Nephron progenitor cell (in vitro differentiated cells): ENCODE measurements around the gene PYDC1.

Experiments used
- DNase-seq: peaks from one replicate; pipeline ENCODE4 v3.0.0; 2021
- H3K27ac Mint-ChIP-seq: 2 replicates; pipeline ENCODE4 v1.8.0; 2021; ENCODE audit warnings: mild to moderate bottlenecking, moderate library complexity, mixed read lengths
- H3K27me3 Mint-ChIP-seq: 2 replicates; pipeline ENCODE4 v1.8.0; 2021; ENCODE audit warnings: mild to moderate bottlenecking, low read depth, mixed read lengths; ENCODE audit not compliant: poor library complexity
- H3K36me3 Mint-ChIP-seq: 2 replicates; pipeline ENCODE4 v1.8.0; 2021; ENCODE audit warnings: low read depth, mixed read lengths
- H3K4me1 Mint-ChIP-seq: 2 replicates; pipeline ENCODE4 v1.8.0; 2021; ENCODE audit warnings: mixed read lengths
- H3K4me3 Mint-ChIP-seq: 2 replicates; pipeline ENCODE4 v1.8.0; 2021; ENCODE audit warnings: mild to moderate bottlenecking, moderate library complexity, mixed read lengths
- H3K9me3 Mint-ChIP-seq: 2 replicates; pipeline ENCODE4 v1.8.0; 2021; ENCODE audit warnings: mild to moderate bottlenecking, moderate library complexity, mixed read lengths
- TF ChIP-seq, protein P1 (sequence below): fragments of 200-600 bp; sonication (generic); IDR thresholded peaks from 2 replicates; pipeline ENCODE4 v1.5.0; 2021; ENCODE audit warnings: antibody characterized with exemption

PYDC1 gene

DNA sequence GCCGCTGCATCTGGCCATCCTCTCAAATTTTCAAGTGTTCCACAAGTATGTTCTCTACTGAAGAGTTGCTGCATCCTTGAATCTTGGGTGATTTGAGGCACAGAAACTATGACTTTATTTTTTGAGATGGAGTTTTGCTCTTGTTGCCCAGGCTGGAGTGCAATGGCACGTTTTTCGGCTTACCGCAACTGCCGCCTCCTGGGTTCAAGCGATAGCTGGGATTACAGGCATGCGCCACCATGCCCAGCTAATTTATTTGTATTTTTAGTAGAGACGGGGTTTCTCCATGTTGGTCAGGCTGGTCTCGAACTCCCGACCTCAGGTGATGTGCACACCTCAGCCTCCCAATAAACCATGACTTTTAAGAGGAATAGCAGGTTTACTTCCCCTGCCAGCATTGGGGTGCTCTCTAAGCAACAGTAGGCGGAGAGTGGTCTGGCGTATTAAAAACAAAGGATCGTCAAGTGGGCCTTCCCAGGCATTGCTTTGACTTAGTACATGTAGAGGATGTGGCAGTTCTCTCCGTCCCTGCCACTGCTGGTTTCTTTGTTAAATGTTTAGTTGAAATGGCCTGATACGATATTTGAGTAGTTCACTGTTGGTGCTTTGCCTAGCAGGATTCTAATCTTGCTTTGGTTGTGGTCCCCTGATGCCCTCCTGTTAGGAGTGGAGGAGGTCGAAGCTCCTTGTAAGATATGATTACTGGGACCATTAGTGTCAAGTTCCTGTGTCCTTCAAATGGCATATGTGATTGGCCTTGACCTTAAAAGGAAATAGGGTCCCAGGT, 23.9 kb downstream of the PYDC1 start:
- peaks cover 86% of the 10 kb centered on the region for H3K36me3 Mint-ChIP-seq
- no peak for DNase-seq
- no peaks in the 10 kb centered on the region for H3K9me3 Mint-ChIP-seq
- TF ChIP-seq, protein P1, sequence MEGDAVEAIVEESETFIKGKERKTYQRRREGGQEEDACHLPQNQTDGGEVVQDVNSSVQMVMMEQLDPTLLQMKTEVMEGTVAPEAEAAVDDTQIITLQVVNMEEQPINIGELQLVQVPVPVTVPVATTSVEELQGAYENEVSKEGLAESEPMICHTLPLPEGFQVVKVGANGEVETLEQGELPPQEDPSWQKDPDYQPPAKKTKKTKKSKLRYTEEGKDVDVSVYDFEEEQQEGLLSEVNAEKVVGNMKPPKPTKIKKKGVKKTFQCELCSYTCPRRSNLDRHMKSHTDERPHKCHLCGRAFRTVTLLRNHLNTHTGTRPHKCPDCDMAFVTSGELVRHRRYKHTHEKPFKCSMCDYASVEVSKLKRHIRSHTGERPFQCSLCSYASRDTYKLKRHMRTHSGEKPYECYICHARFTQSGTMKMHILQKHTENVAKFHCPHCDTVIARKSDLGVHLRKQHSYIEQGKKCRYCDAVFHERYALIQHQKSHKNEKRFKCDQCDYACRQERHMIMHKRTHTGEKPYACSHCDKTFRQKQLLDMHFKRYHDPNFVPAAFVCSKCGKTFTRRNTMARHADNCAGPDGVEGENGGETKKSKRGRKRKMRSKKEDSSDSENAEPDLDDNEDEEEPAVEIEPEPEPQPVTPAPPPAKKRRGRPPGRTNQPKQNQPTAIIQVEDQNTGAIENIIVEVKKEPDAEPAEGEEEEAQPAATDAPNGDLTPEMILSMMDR: no peak
- no peaks in the 10 kb centered on the region for H3K4me1 Mint-ChIP-seq
- no peak overlapping the region for H3K4me3 Mint-ChIP-seq
- no peak overlapping the region for H3K27ac Mint-ChIP-seq
- H3K27me3 Mint-ChIP-seq: no peaks in the 10 kb centered on the region

DNA sequence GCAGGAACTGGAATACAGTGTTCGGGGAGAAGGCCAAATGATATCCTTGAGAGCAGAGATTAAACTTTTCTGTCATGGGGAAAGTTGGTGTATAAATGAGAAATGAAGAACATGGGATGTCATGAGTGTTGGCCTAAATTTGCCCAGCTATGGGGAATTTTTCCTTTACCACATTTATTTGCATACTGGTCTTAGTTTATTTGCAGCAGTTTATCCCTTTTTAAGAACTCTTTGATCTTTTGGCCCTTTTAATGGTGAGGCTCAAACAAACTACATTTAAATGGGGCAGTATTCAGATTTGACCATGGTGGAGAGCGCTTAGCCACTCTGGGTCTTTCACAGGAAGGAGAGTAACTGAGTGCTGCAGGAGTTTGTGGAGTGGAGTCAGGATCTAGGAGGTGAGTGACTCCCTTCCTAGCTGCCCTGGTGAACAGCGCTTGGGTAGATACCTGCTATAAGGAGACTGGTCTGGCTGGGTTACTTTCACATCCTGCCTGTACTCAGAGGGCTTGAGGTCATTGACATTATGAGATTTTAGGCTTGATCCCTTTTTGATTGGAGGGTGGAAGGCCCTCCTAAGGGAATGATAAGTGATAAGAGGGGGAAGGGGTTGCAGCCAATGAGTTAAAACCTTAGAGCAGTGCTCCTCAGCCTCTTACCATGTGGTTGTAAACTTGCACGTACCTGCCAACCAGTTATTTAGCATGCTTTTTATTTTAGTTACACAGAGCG, 25.1 kb downstream of the PYDC1 start:
- H3K4me3 Mint-ChIP-seq: no peak overlapping the region
- H3K27ac Mint-ChIP-seq: no peak overlapping the region
- peaks cover 92% of the 10 kb centered on the region for H3K36me3 Mint-ChIP-seq

DNA sequence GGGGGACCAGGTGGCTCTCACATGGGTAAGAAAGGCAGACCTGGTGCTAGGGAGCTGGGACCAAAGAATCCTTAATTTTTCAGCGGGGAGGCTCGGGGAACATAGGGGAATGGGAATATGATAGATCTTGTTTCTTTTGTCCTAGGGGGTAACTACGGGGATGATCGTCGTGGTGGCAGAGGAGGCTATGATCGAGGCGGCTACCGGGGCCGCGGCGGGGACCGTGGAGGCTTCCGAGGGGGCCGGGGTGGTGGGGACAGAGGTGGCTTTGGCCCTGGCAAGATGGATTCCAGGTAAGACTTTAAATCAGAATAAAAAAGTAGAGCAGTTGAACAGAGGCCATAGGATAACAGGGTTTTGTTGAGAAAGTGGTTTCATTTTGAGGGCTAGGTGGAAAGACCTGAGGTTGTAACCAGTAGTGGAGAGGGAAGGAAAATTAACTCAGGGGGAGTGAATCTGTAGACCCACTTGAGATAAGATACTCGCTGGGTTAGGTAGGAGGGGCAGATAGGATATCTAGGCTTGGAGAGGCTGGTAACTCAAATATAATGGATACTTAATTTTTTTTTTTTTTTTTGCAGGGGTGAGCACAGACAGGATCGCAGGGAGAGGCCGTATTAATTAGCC, 26.0 kb downstream of the PYDC1 start:
- Mint-ChIP-seq H3K4me3 (no peak overlapping the region), H3K9me3 (no peaks in the 10 kb centered on the region)
- DNase-seq: no peak

More for the DNA sequence above, 25.1 kb downstream of the PYDC1 start:
- DNase-seq: no peak
- Mint-ChIP-seq H3K27me3 (no peaks in the 10 kb centered on the region), H3K9me3 (no peaks in the 10 kb centered on the region), H3K4me1 (peaks cover 11% of the 10 kb centered on the region)
- TF ChIP-seq, protein P1: no peak

DNA sequence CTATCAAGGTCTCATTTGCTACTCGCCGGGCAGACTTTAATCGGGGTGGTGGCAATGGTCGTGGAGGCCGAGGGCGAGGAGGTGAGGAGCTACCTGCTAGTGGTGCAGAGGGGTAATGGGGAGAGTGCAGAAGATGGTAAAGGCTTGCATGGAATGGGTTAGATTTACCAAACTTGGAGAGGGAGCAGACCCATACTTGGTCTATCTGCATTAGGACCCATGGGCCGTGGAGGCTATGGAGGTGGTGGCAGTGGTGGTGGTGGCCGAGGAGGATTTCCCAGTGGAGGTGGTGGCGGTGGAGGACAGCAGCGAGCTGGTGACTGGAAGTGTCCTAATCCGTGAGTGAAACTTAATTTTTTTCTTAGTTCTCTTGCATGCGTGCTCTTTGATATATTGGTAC, 26.9 kb downstream of the PYDC1 start:
- no peak for DNase-seq
- Mint-ChIP-seq H3K36me3 (peaks cover 97% of the 10 kb centered on the region), H3K9me3 (no peaks in the 10 kb centered on the region), H3K4me1 (peaks cover 26% of the 10 kb centered on the region), H3K27me3 (no peaks in the 10 kb centered on the region), H3K4me3 (no peak overlapping the region), H3K27ac (peak overlapping the region; percentile 7)
- TF ChIP-seq, protein P1: no peak

More for the DNA sequence above, 26.0 kb downstream of the PYDC1 start:
- H3K27me3 Mint-ChIP-seq: no peaks in the 10 kb centered on the region
- H3K36me3 Mint-ChIP-seq: peaks cover 95% of the 10 kb centered on the region
- H3K27ac Mint-ChIP-seq: peak overlapping the region; percentile 78
- H3K4me1 Mint-ChIP-seq: peaks cover 21% of the 10 kb centered on the region
- TF ChIP-seq, protein P1: no peak

DNA sequence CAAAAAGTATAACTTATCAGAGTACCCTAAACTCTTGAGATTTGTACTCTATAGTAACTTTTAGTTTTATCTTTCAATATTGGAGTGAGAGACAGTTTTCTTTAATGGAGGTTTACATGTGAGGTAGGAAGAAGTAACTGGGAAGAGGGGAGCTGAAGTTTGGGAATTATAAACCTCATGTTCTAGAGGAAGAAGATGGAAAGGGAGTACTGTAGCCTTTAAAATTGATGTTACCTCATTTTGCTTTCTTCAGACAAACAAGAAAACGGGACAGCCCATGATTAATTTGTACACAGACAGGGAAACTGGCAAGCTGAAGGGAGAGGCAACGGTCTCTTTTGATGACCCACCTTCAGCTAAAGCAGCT, 27.5 kb downstream of the PYDC1 start:
- DNase-seq: no peak
- no peak overlapping the region for H3K4me3 Mint-ChIP-seq
- peaks cover 96% of the 10 kb centered on the region for H3K36me3 Mint-ChIP-seq
- H3K4me1 Mint-ChIP-seq: peaks cover 32% of the 10 kb centered on the region
- no peaks in the 10 kb centered on the region for H3K27me3 Mint-ChIP-seq
- H3K27ac Mint-ChIP-seq: peak overlapping the region; percentile 4
- no peaks in the 10 kb centered on the region for H3K9me3 Mint-ChIP-seq
- TF ChIP-seq, protein P1: no peak
